Endothelial cell of hepatic sinusoid (primary cell): ENCODE results near the gene ST8SIA1.

Experiments
- in situ Hi-C: cut with HindIII; loops from 2 replicates; pipeline ENCODE4 v1.10.0; 2017; ENCODE audit warnings: low sequenced_read_pairs

Gene ST8SIA1

GRCh38 chr12:22333186-22333712 is 1.3 kb downstream of the ST8SIA1 start:
- in situ Hi-C loops: no loop called here

- in situ Hi-C loops: no loop called here
Measured at GRCh38 chr12:22332202-22332601, 2.3 kb downstream of the ST8SIA1 start.

GRCh38 chr12:22329621-22330020 is 4.9 kb downstream of the ST8SIA1 start:
- in situ Hi-C loops: no loop called here

DNA sequence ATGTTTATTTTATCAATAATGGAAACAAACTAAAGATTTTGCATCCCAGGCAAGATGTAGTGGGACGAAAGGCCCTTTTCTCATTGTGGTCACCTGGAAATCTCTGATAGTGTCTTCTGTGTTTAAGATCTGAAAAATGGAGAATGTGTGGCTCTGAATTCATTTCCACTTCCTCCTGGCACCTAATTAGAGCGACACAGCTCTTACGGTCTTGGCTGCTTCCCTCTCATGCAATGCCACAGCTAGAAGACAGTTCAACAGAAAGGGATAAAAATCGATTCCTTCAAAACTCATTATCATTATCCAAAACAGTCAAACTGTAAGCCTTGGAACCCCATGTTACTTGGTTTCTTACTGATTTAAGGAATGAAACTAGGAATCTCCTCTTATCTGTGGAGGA is 9.3 kb downstream of the ST8SIA1 start:
- in situ Hi-C loops: no loop called here

DNA sequence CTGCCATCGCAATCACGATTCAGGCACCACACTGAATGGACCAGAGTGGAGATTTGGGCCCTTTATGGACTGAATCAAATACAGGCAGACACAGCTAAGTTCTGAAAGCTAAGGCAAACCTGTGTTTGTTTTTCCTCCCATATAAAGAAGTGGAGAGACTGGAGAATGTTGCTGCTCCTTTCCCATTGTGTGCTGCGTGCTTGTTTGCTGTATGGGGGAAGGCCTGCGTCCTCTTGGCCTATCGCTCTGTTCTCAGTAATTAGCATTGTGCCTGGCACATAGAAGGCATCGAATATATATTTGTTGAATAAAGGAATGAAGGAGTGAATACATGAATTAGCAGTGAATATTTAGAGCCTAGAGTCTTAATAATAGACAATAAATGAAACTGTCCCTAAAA is 12.4 kb downstream of the ST8SIA1 start:
- in situ Hi-C loops: no loop called here

GRCh38 chr12:22321638-22322037 is 12.9 kb downstream of the ST8SIA1 start:
- in situ Hi-C loops: no loop called here

DNA sequence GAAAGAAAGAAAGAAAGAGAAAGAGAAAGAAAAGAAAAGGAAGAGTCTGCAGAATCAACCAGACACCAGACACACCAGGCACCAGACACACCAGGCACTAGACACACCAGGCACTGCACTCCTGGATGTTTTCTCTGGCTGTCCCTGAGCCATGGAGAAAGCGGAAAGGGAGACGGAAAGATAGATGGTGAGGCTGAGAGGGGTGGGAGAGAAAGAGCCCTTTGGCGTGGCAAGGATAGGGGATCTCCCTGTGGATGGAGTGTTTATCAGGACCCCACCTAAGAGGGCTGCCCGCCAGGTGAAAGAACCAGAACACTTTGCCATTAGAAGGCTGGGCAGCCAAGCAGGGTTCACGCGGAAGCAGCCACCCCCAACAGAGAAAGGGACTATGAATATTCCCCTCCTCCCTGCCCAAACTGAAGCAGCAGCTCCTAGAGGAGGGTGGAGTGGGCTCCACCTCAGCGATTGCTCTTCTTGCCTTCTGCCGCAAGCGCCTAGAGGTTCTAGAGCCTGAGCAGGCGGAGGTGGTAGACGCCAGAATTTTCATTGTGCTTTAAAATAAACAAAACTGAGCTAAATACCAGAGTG is 13.4 kb downstream of the ST8SIA1 start:
- in situ Hi-C loops: no loop called here

GRCh38 chr12:22318108-22318737 is 16.3 kb downstream of the ST8SIA1 start:
- in situ Hi-C loops: no loop called here

GRCh38 chr12:22313963-22314330 is 20.6 kb downstream of the ST8SIA1 start:
- in situ Hi-C loops: no loop called here

DNA sequence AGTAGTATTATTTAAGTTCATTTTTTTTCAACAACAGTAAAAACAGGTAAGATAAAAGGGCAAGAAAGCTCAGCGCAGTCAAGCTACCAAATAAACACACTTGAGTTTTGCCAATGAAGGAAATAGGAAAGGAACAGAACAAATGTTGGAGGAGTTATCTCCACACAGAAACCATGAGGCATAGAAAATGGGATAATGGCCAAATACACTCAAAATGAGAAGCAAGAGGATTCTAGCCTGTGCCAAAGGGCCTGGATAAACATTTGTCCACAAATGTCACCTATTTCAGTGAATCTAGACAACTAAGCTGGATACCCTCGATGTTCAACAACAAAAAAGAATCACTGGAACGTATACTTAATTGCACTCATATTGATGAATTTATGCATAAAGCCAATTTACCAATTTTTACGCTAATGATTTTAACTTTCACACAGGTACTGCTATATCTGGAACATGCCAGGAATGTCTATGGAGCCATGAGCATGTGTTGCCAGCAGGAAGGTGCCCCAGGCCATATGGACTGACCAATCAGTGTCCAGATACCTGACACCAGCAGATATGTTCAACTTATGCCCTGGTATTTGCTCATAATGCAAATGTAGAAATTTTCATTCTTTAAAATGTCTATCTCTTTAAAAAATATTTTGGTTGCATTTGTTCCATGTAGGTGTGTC is 21.1 kb downstream of the ST8SIA1 start:
- in situ Hi-C loops: no loop called here

DNA sequence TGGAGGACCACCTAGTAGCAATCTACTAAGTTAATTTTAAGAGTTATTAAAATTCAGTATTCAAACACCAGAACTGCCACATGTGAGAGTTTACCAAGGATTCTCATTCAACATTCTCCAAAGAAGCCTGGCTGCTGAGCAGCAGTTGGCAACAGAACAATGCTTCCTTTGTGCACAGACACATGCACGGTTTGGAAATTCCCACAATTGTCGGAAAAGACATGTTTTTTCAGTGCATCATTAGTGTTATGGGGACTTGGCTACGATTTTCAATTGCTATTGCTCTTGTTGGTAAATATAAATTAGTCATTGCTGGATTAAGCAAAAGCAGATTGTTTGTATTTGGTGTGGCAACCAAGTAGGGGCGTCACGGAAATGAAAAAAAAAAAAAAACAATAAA is 22.2 kb downstream of the ST8SIA1 start:
- in situ Hi-C loops: no loop called here

- in situ Hi-C loops: no loop called here
Measured at GRCh38 chr12:22310709-22311108, 23.8 kb downstream of the ST8SIA1 start.

DNA sequence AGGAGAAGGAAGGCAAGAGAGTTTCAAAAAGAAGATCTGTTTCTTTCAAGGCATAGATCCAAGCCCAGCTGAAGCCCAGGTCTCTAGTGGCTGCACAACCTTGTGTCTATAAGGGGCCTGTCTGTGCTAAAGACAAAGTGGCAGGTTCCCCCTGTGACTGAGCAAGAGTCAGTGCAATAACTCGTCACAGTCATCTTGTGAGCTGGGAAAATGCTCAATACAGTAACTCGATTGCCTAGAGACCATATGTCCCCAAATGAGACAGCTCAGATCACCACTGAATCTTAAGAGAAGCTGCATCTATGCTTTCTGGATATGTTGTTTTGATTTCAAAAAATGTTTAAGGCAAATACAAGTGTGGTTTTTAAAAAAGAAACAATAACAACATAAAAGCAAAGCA is 24.2 kb downstream of the ST8SIA1 start:
- in situ Hi-C loops: no loop called here

GRCh38 chr12:22307811-22308210 is 26.7 kb downstream of the ST8SIA1 start:
- in situ Hi-C loops: no loop called here

DNA sequence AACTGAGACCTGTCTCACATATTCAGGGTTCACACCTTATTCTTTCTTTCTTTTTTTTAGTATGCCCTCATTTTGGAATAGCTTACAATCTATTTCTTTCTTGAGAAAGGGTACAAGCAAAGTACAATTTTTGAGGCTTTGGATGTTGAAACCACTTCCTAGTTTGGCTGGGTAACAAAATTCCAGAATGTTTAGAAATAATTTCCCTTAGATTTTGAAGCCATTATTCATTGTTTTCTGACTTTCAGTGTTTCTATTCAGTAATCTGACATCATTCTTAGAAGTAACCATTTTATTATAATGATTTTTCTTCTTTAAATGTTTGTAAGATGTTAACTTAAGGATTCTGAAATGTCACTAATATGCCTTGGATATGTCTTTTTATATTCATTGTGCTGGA is 28.2 kb downstream of the ST8SIA1 start:
- in situ Hi-C loops: no loop called here

DNA sequence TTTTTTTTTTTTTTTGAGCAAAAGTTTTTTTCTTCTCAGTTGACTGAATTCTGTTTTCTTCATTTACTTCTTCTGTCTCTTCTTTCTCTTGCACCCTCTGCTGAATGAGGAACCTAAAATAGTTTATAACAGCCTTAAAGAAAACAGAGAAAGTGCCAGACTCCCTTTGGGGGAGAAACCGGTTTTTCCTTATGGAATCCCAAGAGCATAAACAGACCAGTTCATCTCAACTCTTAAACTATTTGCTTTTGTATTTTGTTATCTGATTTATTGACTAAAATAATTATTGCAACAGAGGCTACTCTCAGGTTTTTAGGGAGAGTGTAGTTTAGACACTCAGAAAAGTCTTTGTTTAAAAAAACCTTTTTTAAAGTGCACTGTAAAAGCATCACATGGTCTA is 30.2 kb downstream of the ST8SIA1 start:
- in situ Hi-C loops: no loop called here

DNA sequence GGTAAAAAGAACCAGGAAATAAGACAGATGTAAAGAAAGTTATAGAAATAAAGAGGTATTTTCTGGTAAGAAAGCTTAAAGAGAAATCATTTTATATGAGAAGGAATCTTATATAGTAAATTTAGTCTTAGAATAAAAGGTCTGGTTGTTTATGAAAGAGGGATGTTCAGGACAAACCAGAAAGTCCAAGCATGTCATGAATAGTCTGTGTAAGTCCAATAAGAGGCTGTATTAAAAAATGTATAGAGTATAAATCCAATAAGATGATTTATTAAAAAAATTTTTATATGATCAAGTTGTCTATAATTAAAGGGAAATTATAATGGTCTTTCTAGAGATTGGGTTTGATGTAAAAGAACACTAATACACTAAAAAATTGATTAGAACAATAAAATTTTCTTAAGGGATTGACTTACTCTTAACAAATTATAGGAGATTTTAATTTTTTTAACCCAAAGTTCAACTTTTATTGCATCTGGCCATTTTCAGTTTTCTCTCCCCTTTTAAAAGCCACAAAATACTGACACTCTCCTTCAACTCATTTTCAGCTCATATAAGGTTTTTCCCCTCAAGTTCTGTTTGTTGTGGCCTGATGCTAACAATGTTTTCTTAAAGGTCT is 35.1 kb downstream of the ST8SIA1 start:
- in situ Hi-C loops: no loop called here

GRCh38 chr12:22289250-22289649 is 45.3 kb downstream of the ST8SIA1 start:
- in situ Hi-C loops: no loop called here

DNA sequence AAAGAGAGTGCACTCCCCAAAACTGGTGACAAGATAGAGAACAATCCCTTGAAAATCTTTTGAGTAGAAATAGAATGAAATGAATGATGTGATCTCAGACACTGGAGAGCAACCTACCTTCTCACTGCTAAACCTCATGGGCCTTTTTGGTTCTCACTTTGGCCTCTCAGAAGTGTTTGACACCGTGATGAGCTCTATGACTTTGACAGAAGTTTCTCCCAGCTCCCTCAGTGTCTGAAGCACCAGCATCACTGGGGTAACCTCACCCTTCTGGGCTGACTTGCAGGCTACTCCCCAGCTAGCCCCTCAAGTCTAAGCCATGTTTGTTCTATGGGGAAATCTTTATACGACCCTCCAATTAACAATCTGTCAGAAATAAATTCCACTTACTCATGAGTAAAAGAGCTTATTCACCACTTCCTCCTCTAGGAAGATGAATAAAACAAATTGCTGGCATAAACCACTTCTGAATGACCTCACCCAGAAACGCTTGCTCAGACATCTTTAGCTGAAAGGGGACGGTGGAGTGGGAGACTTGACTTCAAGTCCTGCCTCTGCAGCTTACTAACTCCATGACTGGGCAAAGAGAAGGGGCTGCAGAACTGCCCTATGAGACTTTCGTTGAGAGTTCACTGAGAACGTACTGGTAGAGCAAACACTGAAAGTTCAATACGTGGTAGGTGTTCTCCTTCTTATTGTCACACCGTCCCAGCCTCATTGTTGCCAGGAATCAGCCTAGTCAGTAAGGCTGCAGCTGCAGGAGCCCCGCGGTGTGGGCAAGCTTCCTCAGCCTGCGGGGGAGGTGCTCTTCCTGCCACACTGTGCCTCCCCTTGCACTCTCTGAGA is 46.5 kb downstream of the ST8SIA1 start:
- in situ Hi-C loops: no loop called here

DNA sequence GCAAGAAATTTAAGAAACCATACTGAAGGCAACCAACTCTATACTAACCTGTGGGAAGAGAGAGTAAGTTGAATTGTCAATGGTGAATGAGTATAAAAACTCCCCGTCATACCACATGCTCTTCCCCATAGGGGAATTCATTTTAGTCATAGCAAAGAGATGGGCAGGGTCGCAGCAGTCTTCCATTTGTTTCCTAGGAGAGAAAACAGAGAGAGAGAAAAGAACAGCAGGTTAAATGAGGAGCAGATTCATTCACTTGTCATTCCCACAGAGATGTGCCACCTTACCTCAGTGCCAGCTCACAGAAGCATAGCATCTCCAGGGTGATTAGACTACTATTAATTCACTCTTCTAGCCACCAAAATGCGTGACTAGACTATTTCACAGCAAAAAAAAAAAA is 47.4 kb downstream of the ST8SIA1 start:
- in situ Hi-C loops: no loop called here

GRCh38 chr12:22286569-22286968 is 47.9 kb downstream of the ST8SIA1 start:
- in situ Hi-C loops: no loop called here
